Forelimb muscle (tissue), 1 donor: Measurements from ENCODE around the gene COX7B2. TPM values are rescaled to one million over a fixed set of nuclear protein-coding genes. Genes with fewer than 3 reads are reported as not detected.

Experiments
- DNase-seq: peaks from one replicate; pipeline ENCODE4 v3.0.0-alpha.2; 2013; ENCODE audit warnings: low read depth
- polyA plus RNA-seq: library from polyadenylated mRNA; unstranded; fragments of 120-200 nt; gene quantifications from one replicate; pipeline ENCODE4 v1.2.1, GENCODE V29; 2013; ENCODE audit not compliant: insufficient read length

The COX7B2 gene
- polyA plus RNA-seq, 1 donor, result not detected

DNA sequence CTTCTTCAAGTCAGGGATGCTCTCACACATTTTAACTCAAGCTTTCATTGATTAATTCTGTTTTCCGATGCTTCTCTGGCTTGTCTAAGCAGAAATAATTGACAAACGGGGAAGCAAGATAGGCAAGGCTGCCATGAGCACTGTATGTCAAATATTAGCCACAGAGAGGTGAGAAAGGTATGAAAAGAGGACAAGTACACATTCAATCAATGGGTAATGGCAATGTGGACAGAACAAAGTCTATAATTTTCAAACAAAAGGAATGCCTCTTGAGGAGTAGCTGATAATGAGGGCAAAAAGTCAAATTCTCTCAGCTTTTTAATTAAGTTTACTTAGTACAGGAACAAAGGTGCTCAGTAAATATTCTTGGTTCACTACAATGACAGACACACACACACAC is 19.6 kb downstream of the COX7B2 start:
- DNase-seq, result no peak

GRCh38 chr4:46886711-46887110 is 22.3 kb downstream of the COX7B2 start:
- no peak for DNase-seq

- no peak for DNase-seq
Observed at GRCh38 chr4:46878641-46879040, 30.4 kb downstream of the COX7B2 start.

- no peak for DNase-seq
Observed at GRCh38 chr4:46874811-46875210, 34.2 kb downstream of the COX7B2 start.

DNA sequence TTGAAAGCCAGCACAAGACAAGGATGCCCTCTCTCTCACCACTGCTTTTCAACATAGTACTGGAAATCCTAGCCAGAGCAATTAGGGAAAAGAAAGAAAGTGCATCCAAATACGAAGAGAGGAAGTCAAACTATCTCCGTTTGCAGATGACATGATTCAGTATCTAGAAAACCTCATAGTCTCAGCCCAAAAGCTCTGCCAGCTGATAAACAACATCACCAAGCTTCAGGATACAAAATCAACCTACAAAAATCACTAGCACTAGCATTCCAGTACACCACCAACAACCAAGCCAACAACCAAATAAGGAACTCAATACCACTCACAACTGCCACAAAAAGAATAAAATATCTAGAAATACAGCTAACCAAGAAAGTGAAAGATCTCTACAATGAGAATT is 38.6 kb downstream of the COX7B2 start:
- no peak for DNase-seq

DNA sequence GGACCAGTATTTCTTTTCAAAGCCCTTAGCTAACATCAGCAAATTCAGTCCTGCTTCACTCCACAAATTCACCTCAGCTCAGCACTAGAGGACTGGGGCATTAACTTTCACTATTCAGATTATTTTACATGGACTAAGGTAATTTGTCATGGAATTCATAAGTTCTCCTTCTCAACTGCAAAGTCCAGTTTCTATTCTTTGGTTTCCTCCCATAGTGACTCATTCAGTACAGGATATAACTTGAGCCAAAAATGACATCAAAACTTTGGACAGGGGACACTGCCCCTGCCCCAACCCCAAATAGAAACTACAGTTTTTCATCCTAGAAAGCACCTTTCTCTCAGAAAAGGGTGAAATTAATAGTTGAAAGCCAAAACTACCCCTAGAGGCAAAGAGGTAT is 52.7 kb downstream of the COX7B2 start:
- no peak for DNase-seq

GRCh38 chr4:46852800-46853199 is 56.2 kb downstream of the COX7B2 start:
- no peak for DNase-seq

GRCh38 chr4:46850026-46850425 is 59.0 kb downstream of the COX7B2 start:
- no peak for DNase-seq

DNA sequence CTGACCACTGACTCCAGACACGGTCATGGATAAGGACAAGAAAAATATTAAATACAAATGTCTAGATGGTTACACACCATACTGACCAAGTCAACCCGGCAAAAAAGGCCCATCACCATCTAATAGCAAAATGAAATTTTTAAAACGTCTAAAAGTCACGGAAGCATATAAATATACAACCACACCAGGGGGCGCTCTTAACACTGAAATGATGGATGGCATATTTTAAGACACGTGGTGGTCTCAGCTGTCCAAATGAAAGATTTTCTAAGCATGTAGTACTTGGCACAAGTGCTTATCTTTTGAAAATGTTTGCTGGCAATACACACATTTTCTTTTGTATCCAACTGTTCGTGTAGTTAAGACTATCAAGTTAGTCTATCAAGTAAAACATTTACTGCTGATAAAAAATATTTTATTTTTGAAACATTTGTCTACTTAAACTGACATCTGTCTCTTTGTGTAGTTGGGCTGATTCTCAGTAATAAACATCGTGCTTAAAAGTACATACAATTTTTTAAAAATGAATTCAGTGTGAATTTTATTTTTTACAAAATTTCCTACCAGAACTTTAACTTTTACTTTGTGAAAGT is 64.6 kb downstream of the COX7B2 start:
- DNase-seq, result no peak

GRCh38 chr4:46839128-46839527 is 69.9 kb downstream of the COX7B2 start:
- no peak for DNase-seq

DNA sequence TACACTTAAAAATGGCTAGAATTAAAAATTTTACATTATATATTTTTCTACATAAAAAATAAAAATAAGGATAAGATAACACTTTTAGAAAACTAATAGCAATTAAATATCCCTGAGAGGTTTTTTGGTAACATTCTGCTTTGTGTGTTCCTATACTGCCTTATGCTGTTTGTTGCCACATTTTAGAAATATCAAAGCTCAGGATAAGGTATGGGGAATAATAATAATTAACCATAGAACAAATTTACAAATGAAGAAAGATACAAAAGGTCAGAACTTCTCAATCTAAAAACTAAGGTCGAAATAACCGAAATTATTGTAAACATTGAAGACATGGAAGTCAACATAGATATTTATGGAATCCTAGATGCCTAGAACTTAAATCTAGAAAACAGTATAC is 71.4 kb downstream of the COX7B2 start:
- no peak for DNase-seq

GRCh38 chr4:46836584-46836983 is 72.5 kb downstream of the COX7B2 start:
- DNase-seq, result no peak

GRCh38 chr4:46830971-46831454 is 78.0 kb downstream of the COX7B2 start:
- DNase-seq, result no peak

DNA sequence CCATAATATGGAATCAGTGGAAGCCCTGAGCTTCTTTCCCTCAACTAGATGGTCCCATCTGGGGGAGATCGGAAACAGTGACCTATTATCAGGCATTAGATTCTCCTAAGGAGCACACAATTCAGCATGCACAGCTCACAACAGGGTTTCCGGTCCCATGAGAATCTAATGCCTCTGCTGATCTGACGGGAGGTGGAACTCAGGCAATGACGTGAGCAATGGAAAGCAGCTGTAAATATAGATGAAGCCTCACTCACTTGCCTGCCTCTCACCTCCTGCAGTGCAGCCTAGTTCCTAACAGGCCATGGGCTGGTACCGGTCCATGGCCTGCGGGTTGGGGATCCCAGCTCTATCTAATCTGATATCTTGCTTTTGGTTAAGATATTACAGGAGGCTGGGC is 88.9 kb downstream of the COX7B2 start:
- DNase-seq, result no peak

GRCh38 chr4:46819095-46819494 is 90.0 kb downstream of the COX7B2 start:
- no peak for DNase-seq

DNA sequence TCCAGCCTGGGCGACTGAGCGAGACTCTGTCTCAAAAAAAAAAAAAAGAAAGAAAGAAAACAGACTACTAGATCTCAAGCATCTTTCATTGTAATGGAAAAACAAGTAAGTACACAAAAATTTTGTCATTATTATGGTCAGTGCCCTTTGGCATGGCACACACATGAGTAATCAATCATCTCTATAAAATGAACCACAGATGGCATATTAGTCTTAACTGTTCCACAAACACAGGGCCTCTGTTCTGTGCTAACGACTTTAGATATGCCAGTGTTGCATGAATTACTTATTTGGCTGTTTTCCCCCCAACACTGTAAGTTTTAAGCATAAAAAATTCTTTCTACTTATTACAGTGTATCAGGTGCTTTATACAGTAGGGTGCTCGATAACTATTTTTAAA is 90.4 kb downstream of the COX7B2 start:
- no peak for DNase-seq

DNA sequence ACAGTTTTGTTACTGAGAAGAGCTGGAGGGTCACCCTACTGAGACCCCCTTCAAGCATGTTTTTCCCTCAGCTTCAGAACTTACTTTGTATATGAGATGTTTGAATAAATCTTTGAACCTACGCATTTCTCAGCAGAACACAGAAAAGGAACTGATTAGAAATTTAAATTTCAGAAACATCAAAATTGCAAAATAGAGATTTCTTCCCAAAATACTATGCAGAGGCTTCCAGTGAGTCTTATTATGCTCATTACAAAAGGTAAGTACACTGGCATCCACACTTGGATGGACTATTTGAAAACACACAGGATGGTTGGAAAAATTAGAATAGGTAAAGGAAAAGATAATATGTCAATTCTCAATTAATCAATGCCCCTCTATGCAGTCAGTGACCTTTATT is 91.2 kb downstream of the COX7B2 start:
- DNase-seq, result no peak

- no peak for DNase-seq
Observed at GRCh38 chr4:46804781-46805413, 104.1 kb downstream of the COX7B2 start.

DNA sequence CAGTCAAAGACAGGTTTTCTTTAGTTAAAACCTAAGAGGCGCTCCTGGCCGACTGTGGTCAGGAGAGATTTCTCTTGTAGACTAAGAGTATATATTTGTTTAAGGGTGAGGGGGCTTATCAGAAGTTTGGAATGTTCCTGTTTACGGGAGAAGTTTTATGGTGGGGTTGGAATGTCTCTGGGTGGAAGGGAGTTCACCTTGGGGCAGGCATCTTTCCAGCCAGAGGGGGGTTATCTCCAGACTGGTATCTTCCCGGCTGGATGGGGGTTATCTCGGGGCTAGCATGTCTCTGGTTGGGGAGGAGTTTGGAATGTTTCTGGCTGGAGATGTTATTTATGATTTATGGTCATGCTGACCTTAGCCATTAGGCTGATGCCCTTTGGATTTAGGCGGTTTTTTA is 116.0 kb downstream of the COX7B2 start:
- no peak for DNase-seq

DNA sequence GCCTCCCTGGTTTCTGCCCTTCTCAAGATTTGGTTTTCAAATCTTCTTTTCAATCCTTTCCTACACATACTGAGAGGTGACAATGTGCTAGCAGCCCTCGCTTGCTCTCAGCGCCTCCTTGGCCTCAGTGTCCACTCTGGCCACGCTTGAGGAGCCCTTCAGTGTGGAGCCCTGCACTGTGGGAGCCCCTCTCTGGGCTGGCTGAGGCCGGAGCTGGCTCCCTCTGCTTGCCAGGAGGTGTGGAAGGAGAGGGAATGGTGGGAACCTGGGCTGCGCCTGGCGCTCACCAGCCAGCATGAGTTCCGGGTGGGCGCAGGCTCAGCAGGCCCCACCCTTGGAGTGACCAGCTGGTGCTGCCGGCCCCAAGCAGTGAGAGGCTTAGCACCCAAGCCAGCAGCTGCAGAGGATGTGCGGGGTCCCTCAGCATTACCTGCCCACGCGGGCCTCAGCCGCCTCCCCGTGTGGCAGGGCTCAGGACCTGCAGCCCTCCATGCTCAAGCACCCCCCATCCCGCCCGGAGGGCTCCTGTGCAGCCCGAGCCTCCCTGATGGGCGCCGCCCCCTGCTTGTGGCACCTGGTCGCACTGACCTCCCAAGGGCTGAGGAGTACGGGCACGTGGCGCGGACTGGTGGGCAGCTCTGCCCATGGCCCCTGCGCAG is 127.5 kb downstream of the COX7B2 start:
- DNase-seq, result no peak

GRCh38 chr4:46765465-46765864 is 143.6 kb downstream of the COX7B2 start:
- DNase-seq, result no peak

GRCh38 chr4:46730075-46730474 is 179.0 kb downstream of the COX7B2 start:
- DNase-seq, result no peak

DNA sequence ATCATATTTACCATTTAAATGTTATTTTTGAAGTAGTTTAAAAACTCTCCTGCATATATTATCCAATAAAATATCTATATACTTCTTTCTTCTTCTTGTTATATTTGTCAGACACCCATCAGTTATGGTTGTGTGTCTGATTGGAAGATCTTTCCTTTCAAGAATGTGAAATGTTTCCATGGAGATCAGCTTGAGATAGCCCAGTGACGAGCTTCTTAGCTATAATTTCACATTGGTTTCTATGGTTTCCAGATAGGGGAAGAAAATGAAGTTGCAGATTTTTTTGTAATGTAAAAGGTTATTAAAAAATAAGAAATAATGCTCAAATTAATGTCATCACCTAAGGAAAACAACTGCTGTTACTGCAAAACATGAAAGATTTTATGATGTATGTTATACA is 189.0 kb downstream of the COX7B2 start:
- no peak for DNase-seq
